NCI-H510A treated with DMSO at 0.1 percent for 48 hours (cell line): ENCODE results near the gene DHODH.

Experiments
- DNase-seq: peaks from one replicate; lab custom pipeline; 2025; lab: John Stamatoyannopoulos, UW

The DHODH gene

DNA sequence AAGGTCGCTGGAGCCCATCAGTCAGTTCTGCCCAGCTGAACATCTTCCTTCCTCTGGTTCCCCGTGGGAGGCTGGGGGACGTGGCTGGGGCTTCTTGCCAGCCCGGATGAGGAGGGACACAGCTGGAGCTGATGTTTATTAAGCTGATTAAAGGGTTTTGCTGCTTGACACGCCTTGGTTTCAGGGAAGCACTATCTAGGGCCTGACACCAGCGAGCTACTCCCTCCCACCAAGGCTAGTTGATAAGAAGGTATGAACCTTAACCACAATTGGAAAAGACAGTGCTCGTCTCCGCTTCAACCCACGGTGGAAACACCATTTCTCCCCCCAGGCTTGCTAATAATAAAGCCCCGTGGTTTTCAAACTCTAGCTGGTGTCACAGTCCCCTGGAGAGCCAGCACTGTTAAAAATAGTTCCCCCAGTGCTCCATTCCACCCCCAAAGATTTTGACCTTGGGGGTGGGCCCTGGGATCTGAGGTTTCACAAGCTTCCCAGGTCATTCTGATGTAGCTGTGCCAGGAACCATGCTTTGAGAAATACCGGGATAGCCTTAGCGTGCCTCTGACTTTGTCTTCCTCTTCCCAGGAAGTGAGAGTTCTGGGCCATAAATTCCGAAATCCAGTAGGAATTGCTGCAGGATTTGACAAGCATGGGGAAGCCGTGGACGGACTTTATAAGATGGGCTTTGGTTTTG, 5.5 kb downstream of the DHODH start:
- DNase-seq: no peak

GRCh38 chr16:72014675-72015074, 6.1 kb downstream of the DHODH start:
- DNase-seq: no peak

- no peak for DNase-seq
Measured at GRCh38 chr16:72015124-72015523, 6.6 kb downstream of the DHODH start.

DNA sequence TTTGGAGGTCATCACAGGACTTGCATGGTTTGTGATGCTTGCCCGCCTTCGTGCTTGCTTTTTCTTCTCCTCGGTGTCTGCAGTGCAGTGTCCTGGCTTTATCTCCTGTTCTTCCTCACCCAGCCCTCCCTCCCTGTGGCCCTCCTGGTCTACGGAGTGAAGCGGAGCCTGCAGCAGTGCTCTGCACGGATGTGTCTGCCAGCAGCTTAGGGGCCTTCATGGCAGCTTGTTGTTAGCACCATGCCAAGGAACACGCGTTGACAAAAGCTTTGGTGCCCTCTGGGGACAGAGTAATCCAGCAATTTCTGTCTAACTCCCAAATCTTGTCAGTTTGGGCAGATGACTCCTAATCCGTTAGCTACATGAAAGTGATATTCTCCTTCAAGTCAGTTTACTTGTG, 9.9 kb downstream of the DHODH start:
- no peak for DNase-seq

DNA sequence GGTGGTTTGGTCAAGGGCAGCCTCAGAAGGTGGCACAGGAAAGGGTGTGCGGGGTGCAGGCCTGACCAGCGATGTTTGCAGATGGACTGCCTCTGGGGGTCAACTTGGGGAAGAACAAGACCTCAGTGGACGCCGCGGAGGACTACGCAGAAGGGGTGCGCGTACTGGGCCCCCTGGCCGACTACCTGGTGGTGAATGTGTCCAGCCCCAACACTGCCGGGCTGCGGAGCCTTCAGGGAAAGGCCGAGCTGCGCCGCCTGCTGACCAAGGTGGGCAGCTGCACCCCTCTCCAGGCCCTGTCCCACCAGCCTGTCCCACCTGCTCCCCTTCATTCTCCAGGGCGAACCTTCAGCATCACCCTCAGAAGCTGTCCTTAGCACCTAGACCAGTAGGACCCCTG, 12.5 kb downstream of the DHODH start:
- no peak for DNase-seq

- no peak for DNase-seq
Measured at GRCh38 chr16:72022127-72022526, 13.6 kb downstream of the DHODH start.

DNA sequence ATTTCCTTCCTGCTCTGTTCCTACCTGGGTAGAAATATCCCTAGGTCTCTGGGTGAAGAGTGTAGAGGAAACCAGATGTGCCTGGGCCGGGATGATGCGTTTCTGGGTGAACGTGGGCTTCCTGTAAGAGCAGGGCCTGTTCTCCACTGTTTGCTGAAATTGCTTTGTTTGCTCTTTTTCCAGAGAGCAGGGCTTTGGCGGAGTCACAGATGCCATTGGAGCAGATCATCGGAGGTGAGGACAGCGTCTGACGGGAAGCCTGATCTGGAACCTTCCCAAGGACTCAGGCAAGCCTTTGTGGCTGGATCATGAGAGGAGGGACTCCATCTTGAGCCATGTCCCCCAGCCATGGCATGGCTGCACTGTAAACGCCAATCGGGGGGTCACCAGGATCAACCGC, 15.4 kb downstream of the DHODH start:
- DNase-seq: no peak

GRCh38 chr16:72024862-72025382, 16.4 kb downstream of the DHODH start:
- DNase-seq: no peak

DNA sequence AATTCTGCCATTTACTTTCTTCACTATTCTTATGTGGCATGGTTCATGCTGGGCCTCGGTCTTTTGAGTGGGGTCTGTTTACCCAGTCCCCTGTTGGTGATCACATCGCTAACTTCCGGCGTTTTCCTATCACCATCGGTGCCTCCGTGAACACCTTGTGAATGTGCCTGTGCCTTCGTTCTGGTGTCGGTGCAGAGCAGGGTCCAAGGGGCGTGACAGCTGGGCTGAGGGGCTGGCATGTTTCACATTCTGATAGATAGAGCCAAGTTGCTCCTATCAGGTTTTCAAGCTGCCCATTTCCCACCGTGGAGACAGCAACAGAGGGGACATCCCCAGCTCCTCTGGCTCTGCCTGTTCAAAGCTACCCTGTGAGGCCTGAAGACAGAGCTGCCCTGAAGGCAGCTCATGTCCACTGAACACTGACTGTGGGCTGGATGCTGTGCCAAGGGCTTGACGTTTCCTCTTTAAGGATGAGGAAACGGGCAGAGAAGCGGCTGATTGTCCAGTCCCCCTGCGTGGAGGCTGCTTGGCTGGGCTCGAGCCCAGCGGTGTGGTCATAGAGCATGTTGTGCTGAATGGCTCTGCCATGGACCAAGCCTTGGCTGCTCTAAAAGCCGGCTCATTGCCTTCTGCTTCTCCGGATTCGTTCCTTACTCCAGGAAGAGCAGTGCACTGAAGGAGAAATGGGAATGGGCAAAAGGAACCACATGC, 17.0 kb downstream of the DHODH start:
- DNase-seq: no peak

- DNase-seq: no peak
Measured at GRCh38 chr16:72027669-72028378, 19.3 kb downstream of the DHODH start.

GRCh38 chr16:72029567-72030271, 21.2 kb downstream of the DHODH start:
- DNase-seq: no peak

- DNase-seq: no peak
Measured at GRCh38 chr16:72033437-72033836, 24.9 kb downstream of the DHODH start.

DNA sequence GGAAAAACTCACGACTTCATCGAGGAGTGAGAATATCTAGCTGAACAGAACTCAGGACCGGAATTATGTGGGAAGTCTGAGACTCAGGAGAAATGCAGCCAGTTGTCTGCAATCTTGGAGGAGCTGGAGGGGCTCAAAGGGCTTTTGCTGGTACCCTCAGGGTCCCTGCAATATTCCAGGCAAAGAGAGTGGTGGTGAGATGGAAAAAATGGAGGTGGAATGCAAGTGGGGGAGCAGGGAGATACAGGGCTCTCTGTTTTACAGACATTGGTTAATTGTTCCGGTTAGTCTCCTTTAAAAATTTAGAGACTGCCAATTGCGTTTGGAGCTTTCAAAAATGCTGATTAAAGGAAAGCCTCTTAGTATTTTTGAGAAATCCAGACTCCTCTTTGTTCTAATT, 27.6 kb downstream of the DHODH start:
- no peak for DNase-seq

- no peak for DNase-seq
Measured at GRCh38 chr16:72042157-72042660, 33.7 kb downstream of the DHODH start.

- no peak for DNase-seq
Measured at GRCh38 chr16:72043058-72043457, 34.5 kb downstream of the DHODH start.

- no peak for DNase-seq
Measured at GRCh38 chr16:72043539-72043938, 35.0 kb downstream of the DHODH start.

DNA sequence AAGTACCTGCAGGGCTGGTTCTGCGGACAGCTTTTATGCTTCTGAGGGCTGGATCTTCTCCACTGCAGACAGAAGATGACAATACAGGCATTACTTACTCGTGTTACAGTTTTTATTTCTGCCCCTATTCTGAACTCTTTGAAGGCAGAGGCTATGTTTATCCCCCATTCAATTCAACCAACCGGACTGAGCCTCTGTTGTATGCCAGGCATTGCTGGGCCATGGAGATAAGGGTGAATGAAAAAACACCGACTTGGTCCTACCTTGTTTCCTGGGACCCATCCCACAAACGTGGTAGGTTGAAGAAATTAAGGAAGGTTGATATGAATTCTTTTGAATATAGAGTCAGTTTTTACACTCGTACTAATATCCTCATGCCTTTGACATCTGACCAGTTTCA, 35.8 kb downstream of the DHODH start:
- no peak for DNase-seq

GRCh38 chr16:72044825-72045359, 36.3 kb downstream of the DHODH start:
- no peak for DNase-seq

GRCh38 chr16:72049110-72049509, 40.6 kb downstream of the DHODH start:
- no peak for DNase-seq

DNA sequence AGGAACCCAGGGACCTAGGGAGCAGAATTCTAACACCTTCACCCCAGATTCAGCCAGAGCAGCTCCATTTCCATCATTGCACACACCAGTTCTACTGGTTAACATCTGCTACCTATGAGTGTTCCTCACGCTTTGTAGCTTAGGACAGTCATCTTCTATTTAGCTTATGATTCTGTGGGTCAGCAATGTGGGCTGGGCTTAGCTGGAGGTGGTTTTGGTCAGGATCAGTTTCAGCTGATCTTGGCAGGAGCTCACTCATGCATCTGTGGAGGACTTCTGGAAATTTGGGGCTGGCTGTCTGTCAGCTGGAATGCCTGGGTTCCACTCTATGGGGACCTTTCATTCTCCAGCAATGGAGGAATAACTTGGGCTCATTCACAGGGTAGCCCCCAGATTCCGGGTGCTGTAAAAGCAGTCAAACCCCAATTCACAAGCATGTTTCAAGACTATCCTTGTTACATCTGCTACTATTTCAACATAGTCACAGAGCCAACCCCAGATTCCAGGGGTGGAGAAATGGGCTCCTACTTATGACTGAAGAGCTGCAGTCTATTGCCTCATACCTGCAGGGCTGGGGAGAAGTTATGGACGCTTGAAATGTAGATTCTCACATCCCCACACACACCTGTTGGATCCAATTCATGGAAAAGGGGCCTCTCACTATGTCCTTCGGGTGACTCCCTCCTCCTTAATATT, 42.4 kb downstream of the DHODH start:
- DNase-seq: no peak

DNA sequence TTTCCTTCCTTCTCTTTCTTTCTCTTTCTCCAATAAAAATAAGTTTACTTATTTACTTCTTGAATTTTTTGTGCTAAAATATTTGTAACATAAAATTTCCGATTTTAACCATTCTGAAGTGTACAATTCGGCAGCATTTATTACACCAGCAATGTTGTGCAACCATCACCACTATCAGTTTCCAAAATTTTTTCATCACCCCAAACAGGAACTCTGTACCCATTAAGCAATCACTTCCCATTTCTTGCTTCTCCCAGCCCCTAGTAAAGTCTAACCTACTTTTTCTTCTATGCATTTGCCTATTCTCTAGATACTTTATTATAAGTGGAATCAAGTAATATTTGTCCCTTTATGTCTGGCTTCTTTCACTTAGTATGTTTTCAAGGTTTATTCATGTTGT, 43.3 kb downstream of the DHODH start:
- DNase-seq: no peak
